CD4-positive, alpha-beta T cell (primary cell): ENCODE results near the gene WDR74. TPM values are rescaled to one million over a fixed set of nuclear protein-coding genes. Genes with fewer than 3 reads are reported as not detected.
"Not testable (repeated sequence)": the region's sequence is repeated elsewhere in the genome, so short reads cannot be mapped to it uniquely, and the experiment has no call there.

Experiments
- ATAC-seq: fragments of 200-7000 bp; cut with Tn5 transposase; one replicate; pipeline ENCODE4 v1.10.0; 2022; ENCODE audit warnings: mild to moderate bottlenecking; ENCODE audit not compliant: poor library complexity
- CTCF ChIA-PET: fragments of 350-600 bp; sonication (Branson Sonifier 250); formaldehyde crosslinking; loops from one replicate; lab custom pipeline; 2021; ENCODE audit warnings: antibody characterized with exemption, inconsistent platforms; lab: Charles Lee
- POLR2A ChIA-PET: fragments of 350-600 bp; sonication (Branson Sonifier 250); formaldehyde crosslinking; loops from one replicate; lab custom pipeline; 2021; ENCODE audit warnings: antibody characterized with exemption, inconsistent platforms; lab: Charles Lee
- DNase-seq, 14 experiments: peaks; one replicate each; pipeline ENCODE4 v3.0.0-alpha.2; 2013 to 2020; ENCODE audit warnings: mixed read lengths in 2 of 14
- H3K27ac ChIP-seq, 2 donors: one replicate each; pipeline versions ENCODE4 v1.5.1 to v1.7.0; 2013; ENCODE audit warnings: low read length in 2 of 2, low read depth in 1 of 2, mild to moderate bottlenecking in 1 of 2
- H3K27me3 ChIP-seq, 2 experiments: 1 replicate in 1 of 2; 2 replicates in 1 of 2; pipeline versions ENCODE4 v1.6.1 to v1.7.0; 2013; ENCODE audit warnings: low read length in 2 of 2, control low read depth in 1 of 2, mild to moderate bottlenecking in 1 of 2, moderate library complexity in 1 of 2; ENCODE audit not compliant: insufficient read depth in 2 of 2, control insufficient read depth in 1 of 2
- H3K36me3 ChIP-seq: one replicate; pipeline ENCODE4 v1.6.1; 2013; ENCODE audit warnings: low read length, control low read depth; ENCODE audit not compliant: insufficient read depth
- H3K4me1 ChIP-seq: one replicate; pipeline ENCODE4 v1.6.1; 2013; ENCODE audit warnings: low read length, control low read depth; ENCODE audit not compliant: insufficient read depth
- H3K4me3 ChIP-seq: one replicate; pipeline ENCODE4 v1.5.1; 2013; ENCODE audit warnings: mild to moderate bottlenecking, low read length, moderate library complexity
- H3K9me3 ChIP-seq, 2 experiments: 1 replicate in 1 of 2; 2 replicates in 1 of 2; pipeline versions ENCODE4 v1.6.1 to v1.7.0; 2013; ENCODE audit warnings: low read length in 2 of 2, mild to moderate bottlenecking in 2 of 2, control low read depth in 1 of 2, moderate library complexity in 1 of 2; ENCODE audit not compliant: control insufficient read depth in 1 of 2, insufficient read depth in 1 of 2
- H3K27ac Mint-ChIP-seq: one replicate; pipeline ENCODE4 v1.8.0; 2020; ENCODE audit warnings: mixed read lengths
- H3K27me3 Mint-ChIP-seq: one replicate; pipeline ENCODE4 v1.8.0; 2021; ENCODE audit warnings: mixed read lengths
- H3K36me3 Mint-ChIP-seq: one replicate; pipeline ENCODE4 v1.8.0; 2021; ENCODE audit warnings: low read depth, mixed read lengths
- H3K4me1 Mint-ChIP-seq: one replicate; pipeline ENCODE4 v1.8.0; 2021; ENCODE audit warnings: low read depth, mixed read lengths
- H3K4me3 Mint-ChIP-seq: one replicate; pipeline ENCODE4 v1.8.0; 2020; ENCODE audit warnings: mild to moderate bottlenecking, mixed read lengths
- H3K9me3 Mint-ChIP-seq: one replicate; pipeline ENCODE4 v1.8.0; 2020; ENCODE audit warnings: mixed read lengths
- CTCF ChIP-seq: fragments of 200-600 bp; IDR thresholded peaks from one replicate; pipeline ENCODE4 v1.8.0; 2022; ENCODE audit warnings: antibody characterized with exemption, mild to moderate bottlenecking
- intact Hi-C, 2 experiments: fragments of 100-400 bp; cut with DNase I in 1 of 2; cut with micrococcal nuclease in 1 of 2; formaldehyde crosslinking; loops; one replicate each; pipeline versions ENCODE4 v1.15.1 to v1.9.0; 2023 to 2025; cut with DNase I, micrococcal nuclease
- total RNA-seq, 174 experiments: library from RNA in 2 of 174; stranded (reverse) in 2 of 174; gene quantifications; one replicate each; pipeline ENCODE4 v1.2.3 and lab custom pipeline; 2021 to 2026

Gene WDR74
- total RNA-seq, 2 experiments from 2014 or later = 289 to 297 TPM

GRCh38 chr11:62842171-62842741 is 2.9 kb upstream of the WDR74 start:
- DNase-seq (peak in 11 of 14 experiments; percentile 17 to 63 (median 31)), ATAC-seq (peak; percentile 0)
- H3K9me3 Mint-ChIP-seq = no peaks in the 10 kb centered on the region
- H3K27me3 ChIP-seq = no peaks in the 10 kb centered on the region
- peaks cover 21% of the 10 kb centered on the region for H3K36me3 Mint-ChIP-seq
- H3K4me3 Mint-ChIP-seq = no peak overlapping the region
- peaks cover 4% of the 10 kb centered on the region for H3K36me3 ChIP-seq
- peak overlapping the region; percentile 97 to 100 for H3K27ac ChIP-seq
- peaks cover 44% of the 10 kb centered on the region for H3K4me1 ChIP-seq
- H3K27ac Mint-ChIP-seq = no peak overlapping the region
- ChIA-PET CTCF (interaction anchor here (1.4 to 2.5 kb wide), 3 partner anchors 13 to 56 kb away, joined by 6 to 13 read pairs (median 8); partner anchors contain the start of gene SLC3A2), POLR2A (interaction anchor here (1.0 to 7.6 kb wide), 33 partner anchors 10 to 1903 kb away, joined by 3 to 599 read pairs (median 12); partner anchors contain the start of genes B3GAT3, BSCL2, C11orf98 and CSKMT)
- peaks cover 22% of the 10 kb centered on the region for H3K4me1 Mint-ChIP-seq
- peak overlapping the region; percentile 72 for H3K4me3 ChIP-seq
- H3K27me3 Mint-ChIP-seq = no peaks in the 10 kb centered on the region
- no peak for TF ChIP-seq CTCF
- H3K9me3 ChIP-seq = no peaks in the 10 kb centered on the region
- intact Hi-C loops = loop anchor here (1.0 to 5.0 kb wide), 3 partner anchors 13 to 115 kb away; partner anchors contain the start of genes HNRNPUL2 (in 1 of the 2), TTC9C (in 1 of the 2) and ZBTB3 (in 1 of the 2)

DNA sequence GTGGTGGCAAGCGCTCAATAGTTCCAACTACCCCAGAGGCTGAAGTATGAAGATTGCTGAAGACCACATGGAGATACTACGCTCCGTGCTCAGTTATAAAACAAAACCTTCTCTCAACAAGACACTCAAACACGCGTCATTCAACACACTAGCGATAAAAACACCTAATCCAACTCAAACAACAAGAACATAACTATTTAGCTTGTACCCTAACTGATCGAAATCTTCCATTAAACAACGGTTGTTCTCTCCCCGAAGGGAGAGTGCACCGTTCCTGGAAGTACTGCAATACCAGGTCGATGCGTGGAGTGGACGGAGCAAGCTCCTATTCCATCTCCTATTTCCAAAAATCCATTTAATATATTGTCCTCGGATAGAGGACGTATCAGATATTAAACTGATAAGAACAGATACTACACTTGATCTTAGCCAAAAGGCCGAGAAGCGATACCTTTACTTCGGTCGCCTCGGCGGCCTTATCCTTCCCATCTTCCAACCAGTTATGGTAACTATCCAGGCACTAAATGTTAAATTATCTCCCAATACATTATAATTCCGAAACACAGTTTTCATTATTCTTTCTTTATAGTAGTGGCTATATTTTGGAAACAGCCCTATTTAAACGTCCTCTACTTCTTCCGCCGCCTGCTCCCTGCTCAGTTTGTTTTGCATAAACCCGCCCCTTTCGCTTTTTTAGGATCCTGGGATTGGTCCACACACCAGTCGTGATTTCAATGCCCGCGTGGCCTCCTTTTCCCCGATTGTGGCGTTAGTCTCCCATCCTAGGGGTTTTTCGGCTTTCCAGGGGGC is 2.2 kb upstream of the WDR74 start:
- intact Hi-C loops = loop anchor here (1.0 to 5.0 kb wide), 5 partner anchors 14 to 114 kb away; partner anchors contain the start of genes HNRNPUL2 (in 1 of the 2), SLC3A2 (in 1 of the 2), TMEM179B (in 1 of the 2) and TTC9C (in 1 of the 2)
- POLR2A ChIA-PET = interaction anchor here (0.6 to 7.6 kb wide), 57 partner anchors 9 to 1937 kb away, joined by 3 to 599 read pairs (median 10); partner anchors contain the start of genes AHNAK, B3GAT3, BAD and BSCL2
- no peak overlapping the region for H3K27ac Mint-ChIP-seq

GRCh38 chr11:62840721-62841360 is 1.5 kb upstream of the WDR74 start:
- Mint-ChIP-seq H3K4me1 (peaks cover 22% of the 10 kb centered on the region), H3K36me3 (peaks cover 31% of the 10 kb centered on the region)
- not testable (repeated sequence) for H3K27ac Mint-ChIP-seq, H3K4me3 Mint-ChIP-seq, H3K27me3 ChIP-seq, H3K9me3 Mint-ChIP-seq, H3K27me3 Mint-ChIP-seq, H3K9me3 ChIP-seq
- H3K36me3 ChIP-seq = peaks cover 12% of the 10 kb centered on the region
- POLR2A ChIA-PET = interaction anchor here (0.7 to 7.6 kb wide), 64 partner anchors 9 to 1938 kb away, joined by 3 to 599 read pairs (median 8); partner anchors contain the start of genes AHNAK, B3GAT3, BAD and BSCL2
- H3K4me3 ChIP-seq = peak overlapping the region; percentile 72
- DNase-seq (peak; percentile 52 to 93 (median 68)), ATAC-seq (peak; percentile 26)
- H3K4me1 ChIP-seq = peaks cover 44% of the 10 kb centered on the region
- H3K27ac ChIP-seq = peak overlapping the region; percentile 97 to 100
- intact Hi-C loops = loop anchor here (1.0 to 5.0 kb wide), 4 partner anchors 40 to 114 kb away; partner anchors contain the start of genes HNRNPUL2 (in 1 of the 2), SLC3A2 (in 1 of the 2), TMEM179B (in 1 of the 2) and TTC9C (in 1 of the 2)
- CTCF ChIA-PET = interaction anchor here (0.9 to 2.9 kb wide), 7 partner anchors 9 to 54 kb away, joined by 3 to 29 read pairs (median 4); partner anchors contain the start of genes SLC3A2, STX5 and TMEM179B

More for the DNA sequence above, 2.2 kb upstream of the WDR74 start:
- peaks cover 22% of the 10 kb centered on the region for H3K4me1 Mint-ChIP-seq
- H3K27ac ChIP-seq = peak overlapping the region; percentile 97 to 100
- peaks cover 24% of the 10 kb centered on the region for H3K36me3 Mint-ChIP-seq
- H3K27me3 ChIP-seq = no peaks in the 10 kb centered on the region
- no peak for TF ChIP-seq CTCF
- H3K4me3 ChIP-seq = peak overlapping the region; percentile 72
- CTCF ChIA-PET = interaction anchor here (0.9 to 2.9 kb wide), 6 partner anchors 10 to 55 kb away, joined by 3 to 29 read pairs (median 6); partner anchors contain the start of genes SLC3A2, STX5 and TMEM179B
- ATAC-seq (peak; percentile 42), DNase-seq (peak; percentile 68 to 95 (median 81))
- H3K9me3 Mint-ChIP-seq = no peaks in the 10 kb centered on the region
- H3K27me3 Mint-ChIP-seq = no peaks in the 10 kb centered on the region
- H3K4me3 Mint-ChIP-seq = no peak overlapping the region
- peaks cover 5% of the 10 kb centered on the region for H3K36me3 ChIP-seq
- H3K4me1 ChIP-seq = peaks cover 44% of the 10 kb centered on the region
- no peaks in the 10 kb centered on the region for H3K9me3 ChIP-seq
